ENCODE measurements around the gene MYPOP.

Gene MYPOP

GRCh38 chr19:45917421-45918091, 15.1 kb upstream of the MYPOP start:
- DNase-seq = no peak
- Histone ChIP-seq H3K27ac (ENCODE audit: low read length) (no peak overlapping the region), H3F3A (ENCODE audit: insufficient read depth, low read length) (no peaks in the 10 kb centered on the region), H3K9ac (ENCODE audit: low read length) (no peak overlapping the region), H3K27me3 (replicated peaks; ENCODE audit: insufficient read depth, low read length) (peaks cover 81% of the 10 kb centered on the region), H3K4me1 (ENCODE audit: low read length) (no peaks in the 10 kb centered on the region; the same call in 1 of the 2 replicates), H3K36me3 (replicated peaks; ENCODE audit: insufficient read depth, low read length) (no peaks in the 10 kb centered on the region), H3K4me2 (ENCODE audit: low read depth, low read length) (no peak overlapping the region), H2AFZ (ENCODE audit: low read length) (no peak overlapping the region), H3K9me3 (replicated peaks; ENCODE audit: insufficient read depth, low read length) (no peaks in the 10 kb centered on the region), H3K79me2 (ENCODE audit: low read length) (no peaks in the 10 kb centered on the region), H3K4me3 (ENCODE audit: low read length) (no peak overlapping the region), H3K9me2 (replicated peaks; ENCODE audit: insufficient read depth, low read length) (no peaks in the 10 kb centered on the region), H4K20me1 (ENCODE audit: insufficient read depth, low read length) (no peaks in the 10 kb centered on the region)
- TF ChIP-seq CTCF (IDR thresholded peaks at IDR 0.05; ENCODE audit: low read length) (no peak), EZH2 (optimal IDR thresholded peaks at IDR 0.05; ENCODE audit: low read depth, low read length) (no peak), EZH2phosphoT487 (IDR thresholded peaks at IDR 0.05; ENCODE audit: low read length) (no peak)

- DNase-seq = no peak
- Histone ChIP-seq H3K4me2 (ENCODE audit: low read depth, low read length) (no peak within 1 kb of the TSS), H3K9me2 (replicated peaks; ENCODE audit: insufficient read depth, low read length) (no peaks in the 10 kb centered on the region), H3K4me3 (ENCODE audit: low read length) (no peak within 1 kb of the TSS), H3K79me2 (ENCODE audit: low read length) (no peaks in the 10 kb centered on the region), H3K36me3 (replicated peaks; ENCODE audit: insufficient read depth, low read length) (no peaks in the 10 kb centered on the region), H2AFZ (ENCODE audit: low read length) (no peak within 1 kb of the TSS), H3K27ac (ENCODE audit: low read length) (no peak within 1 kb of the TSS), H3F3A (ENCODE audit: insufficient read depth, low read length) (no peaks in the 10 kb centered on the region), H3K27me3 (replicated peaks; ENCODE audit: insufficient read depth, low read length) (peaks cover 78% of the 10 kb centered on the region), H3K4me1 (ENCODE audit: low read length) (no peaks in the 10 kb centered on the region), H3K9ac (ENCODE audit: low read length) (no peak within 1 kb of the TSS), H4K20me1 (ENCODE audit: insufficient read depth, low read length) (no peaks in the 10 kb centered on the region), H3K9me3 (replicated peaks; ENCODE audit: insufficient read depth, low read length) (no peaks in the 10 kb centered on the region)
- no peak for TF ChIP-seq EZH2phosphoT487 (IDR thresholded peaks at IDR 0.05; ENCODE audit: low read length)
- TF ChIP-seq CTCF (IDR thresholded peaks at IDR 0.05; ENCODE audit: low read length) = no peak
- no peak for TF ChIP-seq EZH2 (optimal IDR thresholded peaks at IDR 0.05; ENCODE audit: low read depth, low read length)
These were observed 11.7 kb upstream of the MYPOP start, which contains the start of gene NANOS2 for GRCh38 chr19:45913874-45914830. NANOS2 (minus strand) TSS chr19:45914778; CDS start chr19:45914693, 85 bp downstream.

GRCh38 chr19:45911291-45911690, 8.9 kb upstream of the MYPOP start:
- Histone ChIP-seq H3K27me3 (replicated peaks; ENCODE audit: insufficient read depth, low read length) (peaks cover 64% of the 10 kb centered on the region), H3K79me2 (ENCODE audit: low read length) (no peaks in the 10 kb centered on the region), H4K20me1 (ENCODE audit: insufficient read depth, low read length) (no peaks in the 10 kb centered on the region), H2AFZ (ENCODE audit: low read length) (no peak overlapping the region), H3K9me3 (replicated peaks; ENCODE audit: insufficient read depth, low read length) (no peaks in the 10 kb centered on the region), H3K36me3 (replicated peaks; ENCODE audit: insufficient read depth, low read length) (no peaks in the 10 kb centered on the region), H3K9ac (ENCODE audit: low read length) (no peak overlapping the region), H3K9me2 (replicated peaks; ENCODE audit: insufficient read depth, low read length) (no peaks in the 10 kb centered on the region), H3K4me2 (ENCODE audit: low read depth, low read length) (no peak overlapping the region), H3F3A (ENCODE audit: insufficient read depth, low read length) (no peaks in the 10 kb centered on the region), H3K4me3 (ENCODE audit: low read length) (no peak overlapping the region), H3K27ac (ENCODE audit: low read length) (no peak overlapping the region), H3K4me1 (ENCODE audit: low read length) (no peaks in the 10 kb centered on the region)
- no peak for TF ChIP-seq CTCF (IDR thresholded peaks at IDR 0.05; ENCODE audit: low read length)
- TF ChIP-seq EZH2phosphoT487 (IDR thresholded peaks at IDR 0.05; ENCODE audit: low read length) = no peak
- TF ChIP-seq EZH2 (optimal IDR thresholded peaks at IDR 0.05; ENCODE audit: low read depth, low read length) = no peak
- DNase-seq = no peak
